Mammary epithelial cell (primary cell): ENCODE measurements around the gene LRRFIP1.
A peak's percentile ranks its signal among the peaks of the same experiment; 100 is the strongest.

Source experiments
- CTCF ChIP-seq, 2 donors: IDR thresholded peaks in 1 of 2; conservative IDR thresholded peaks in 1 of 2; 2 replicates each; pipeline ENCODE4 v1.5.1; 2011 to 2012; ENCODE audit warnings: inconsistent platforms in 2 of 2, low read length in 2 of 2, mild to moderate bottlenecking in 2 of 2, control low read depth in 1 of 2, low read depth in 1 of 2; ENCODE audit not compliant: insufficient read depth in 1 of 2; ENCODE audit errors: extremely low read depth in 1 of 2
- EZH2 ChIP-seq: IDR thresholded peaks from 2 replicates; pipeline ENCODE4 v1.6.1; 2012; ENCODE audit warnings: low read length, inconsistent platforms, borderline replicate concordance

GRCh38 chr2:237626813-237627440 is 460 bp upstream of the LRRFIP1 start:
- TF ChIP-seq CTCF (conservative IDR thresholded peaks at IDR 0.05 in 1 of 2, IDR thresholded peaks at IDR 0.05 in 1 of 2; ENCODE audit: extremely low read depth in 1 of 2, insufficient read depth in 1 of 2, low read depth in 1 of 2, low read length in 2 of 2) (no peak), EZH2 (peak; percentile 50)
